Ascending aorta (tissue), 2 donors: Measurements from ENCODE around the gene TMTC2. TPM values are rescaled to one million over a fixed set of nuclear protein-coding genes. Genes with fewer than 3 reads are reported as not detected.

Experiments used
- DNase-seq, 2 donors: peaks; one replicate each; pipeline ENCODE4 v3.0.0-alpha.2; 2019; ENCODE audit warnings: low spot score in 2 of 2
- H3K27ac ChIP-seq, 2 donors: fragments of 200-600 bp; sonication (generic); one replicate each; pipeline ENCODE4 v1.5.1; 2016 to 2017; ENCODE audit warnings: mild to moderate bottlenecking in 1 of 2
- H3K27me3 ChIP-seq: fragments of 200-600 bp; sonication (generic); one replicate; pipeline ENCODE4 v1.5.1; 2017
- H3K36me3 ChIP-seq, 2 donors: fragments of 200-600 bp; sonication (generic); one replicate each; pipeline ENCODE4 v1.5.1; 2016
- H3K4me1 ChIP-seq, 2 donors: fragments of 200-600 bp; sonication (generic); one replicate each; pipeline ENCODE4 v1.5.1; 2016 to 2017; ENCODE audit warnings: mild to moderate bottlenecking in 1 of 2
- H3K4me3 ChIP-seq, 2 donors: fragments of 200-600 bp; sonication (generic); one replicate each; pipeline ENCODE4 v1.5.1; 2016 to 2017; ENCODE audit warnings: mild to moderate bottlenecking in 1 of 2
- H3K9me3 ChIP-seq, 2 donors: fragments of 200-600 bp; sonication (generic); one replicate each; pipeline ENCODE4 v1.5.1; 2016
- CTCF ChIP-seq, 3 experiments: fragments of 200-600 bp in 2 of 3; fragments of 450-650 bp in 1 of 3; sonication (generic) in 2 of 3; IDR thresholded peaks; one replicate each; pipeline ENCODE4 v1.5.1; 2016 to 2019; ENCODE audit warnings: antibody characterized with exemption in 3 of 3, mild to moderate bottlenecking in 1 of 3, moderate library complexity in 1 of 3
- intact Hi-C: fragments of 100-400 bp; cut with DNase I; formaldehyde crosslinking; loops from one replicate; pipeline ENCODE4 v1.15.1; 2023
- total RNA-seq: library from RNA; depleted of rRNA; stranded (reverse); fragments of >200 nt; gene quantifications from one replicate; pipeline ENCODE4 v1.1.0, GENCODE V29; 2016

The TMTC2 gene
- total RNA-seq, 1 donor from 2014 or later, result 6.8 TPM

DNA sequence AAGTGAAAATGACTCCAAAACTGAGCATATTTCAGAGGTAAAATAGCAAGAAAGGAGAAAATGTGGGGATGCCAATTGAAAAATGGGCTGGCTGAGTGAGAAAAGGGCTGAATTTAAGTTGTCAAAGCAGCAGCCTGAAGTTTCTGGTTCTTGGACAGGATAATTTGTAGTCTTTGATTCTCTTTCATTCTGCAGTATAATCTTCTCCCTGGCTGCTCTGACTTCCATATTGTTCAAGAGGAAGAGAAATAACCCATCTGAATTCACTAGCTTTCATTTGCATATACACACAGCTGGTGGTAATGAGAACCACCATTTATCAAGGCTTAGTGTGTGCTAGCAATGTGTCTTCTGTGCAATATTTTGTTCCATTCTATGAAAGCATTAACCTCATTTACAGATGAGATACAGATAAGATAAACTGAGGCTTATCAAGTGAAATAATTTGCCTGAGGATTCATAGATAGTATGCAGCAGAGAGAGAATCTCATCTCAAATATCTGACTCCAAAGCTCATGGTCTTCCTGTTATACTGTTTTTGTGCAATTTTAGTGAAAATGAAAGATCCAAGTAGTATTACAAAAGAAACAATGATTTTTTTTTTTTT lies 184.2 kb downstream of the TMTC2 start:
- H3K27ac ChIP-seq, result no peak overlapping the region
- no peak for TF ChIP-seq CTCF (IDR thresholded peaks at IDR 0.05)
- H3K36me3 ChIP-seq, result no peaks in the 10 kb centered on the region
- H3K27me3 ChIP-seq, result no peaks in the 10 kb centered on the region
- intact Hi-C loops, result no loop called here
- H3K4me1 ChIP-seq, result no peaks in the 10 kb centered on the region
- H3K9me3 ChIP-seq, result no peaks in the 10 kb centered on the region
- no peak for DNase-seq
- no peak overlapping the region for H3K4me3 ChIP-seq

GRCh38 chr12:82872088-82872487 lies 185.4 kb downstream of the TMTC2 start:
- no peak for TF ChIP-seq CTCF (IDR thresholded peaks at IDR 0.05)
- Histone ChIP-seq H3K4me1 (no peaks in the 10 kb centered on the region), H3K27ac (no peak overlapping the region), H3K36me3 (no peaks in the 10 kb centered on the region), H3K9me3 (no peaks in the 10 kb centered on the region), H3K27me3 (no peaks in the 10 kb centered on the region), H3K4me3 (no peak overlapping the region)
- intact Hi-C loops, result no loop called here
- DNase-seq, result no peak

DNA sequence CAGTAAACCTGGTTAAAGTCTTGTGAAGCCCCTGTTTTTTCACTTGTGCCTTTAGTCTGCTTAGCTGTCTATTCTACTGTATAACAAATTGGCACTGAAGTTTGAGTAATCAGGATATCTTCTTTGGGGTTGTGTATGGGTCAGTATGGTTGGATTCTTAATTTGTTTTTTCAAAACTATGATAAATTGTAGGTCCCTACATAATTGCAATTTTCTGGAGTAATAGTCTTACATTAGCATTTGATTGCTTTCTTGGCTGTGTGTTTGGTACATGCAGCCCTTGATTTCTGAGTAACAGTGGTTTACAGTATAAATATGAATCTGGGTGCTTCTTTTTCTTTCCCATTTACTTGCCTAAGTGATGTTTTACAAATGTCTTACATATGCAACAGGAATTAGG lies 186.6 kb downstream of the TMTC2 start:
- intact Hi-C loops, result no loop called here
- no peak overlapping the region for H3K4me3 ChIP-seq
- no peak overlapping the region for H3K27ac ChIP-seq
- no peak for TF ChIP-seq CTCF (IDR thresholded peaks at IDR 0.05)
- H3K36me3 ChIP-seq, result no peaks in the 10 kb centered on the region
- no peaks in the 10 kb centered on the region for H3K4me1 ChIP-seq
- DNase-seq, result no peak
- H3K27me3 ChIP-seq, result no peaks in the 10 kb centered on the region
- H3K9me3 ChIP-seq, result no peaks in the 10 kb centered on the region

DNA sequence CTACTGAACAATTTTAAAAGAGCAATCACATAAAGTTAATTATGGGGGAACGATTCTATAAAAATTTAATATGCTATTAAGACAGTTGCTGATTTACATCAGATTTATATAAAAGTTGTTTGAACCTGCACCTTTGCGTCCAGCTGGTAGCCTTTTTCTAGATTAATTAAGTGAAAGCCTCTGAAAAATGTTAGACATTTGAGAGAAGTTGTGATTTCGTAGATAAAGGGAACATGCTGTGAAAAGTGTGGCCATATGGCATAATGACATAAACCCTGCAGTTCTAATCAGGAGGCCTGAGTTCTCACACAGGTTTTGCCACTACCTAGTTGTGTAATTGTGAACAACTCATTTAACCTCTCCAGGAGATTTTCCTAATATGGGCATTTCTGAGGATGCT lies 187.2 kb downstream of the TMTC2 start:
- no peaks in the 10 kb centered on the region for H3K27me3 ChIP-seq
- intact Hi-C loops, result no loop called here
- no peak overlapping the region for H3K27ac ChIP-seq
- no peak for TF ChIP-seq CTCF (IDR thresholded peaks at IDR 0.05)
- H3K4me3 ChIP-seq, result no peak overlapping the region
- H3K4me1 ChIP-seq, result no peaks in the 10 kb centered on the region
- no peaks in the 10 kb centered on the region for H3K9me3 ChIP-seq
- DNase-seq, result no peak
- H3K36me3 ChIP-seq, result no peaks in the 10 kb centered on the region

- no peaks in the 10 kb centered on the region for H3K36me3 ChIP-seq
- H3K9me3 ChIP-seq, result no peaks in the 10 kb centered on the region
- DNase-seq, result no peak
- no peaks in the 10 kb centered on the region for H3K27me3 ChIP-seq
- H3K27ac ChIP-seq, result no peak overlapping the region
- no peak overlapping the region for H3K4me3 ChIP-seq
- no peaks in the 10 kb centered on the region for H3K4me1 ChIP-seq
- intact Hi-C loops, result no loop called here
- no peak for TF ChIP-seq CTCF (IDR thresholded peaks at IDR 0.05)
These were observed 188.2 kb downstream of the TMTC2 start for GRCh38 chr12:82874945-82875344.

GRCh38 chr12:82876075-82876474 lies 189.4 kb downstream of the TMTC2 start:
- no peaks in the 10 kb centered on the region for H3K4me1 ChIP-seq
- H3K9me3 ChIP-seq, result no peaks in the 10 kb centered on the region
- no peak overlapping the region for H3K4me3 ChIP-seq
- no peaks in the 10 kb centered on the region for H3K36me3 ChIP-seq
- H3K27ac ChIP-seq, result no peak overlapping the region
- intact Hi-C loops, result no loop called here
- TF ChIP-seq CTCF (IDR thresholded peaks at IDR 0.05), result no peak
- no peak for DNase-seq
- no peaks in the 10 kb centered on the region for H3K27me3 ChIP-seq
